Ishikawa (cell line): ENCODE results near the gene PLPPR3.
A peak's percentile ranks its signal among the peaks of the same experiment; 100 is the strongest.

Experiments used
- CEBPB ChIP-seq: IDR thresholded peaks from 2 replicates; pipeline ENCODE4 v1.6.1; 2012
- CREB1 ChIP-seq: IDR thresholded peaks from 2 replicates; pipeline ENCODE4 v1.6.1; 2012; ENCODE audit warnings: low read depth
- EGR1 ChIP-seq: IDR thresholded peaks from 2 replicates; pipeline ENCODE4 v1.6.1; 2012
- EP300 ChIP-seq: IDR thresholded peaks from 2 replicates; pipeline ENCODE4 v1.6.1; 2012; ENCODE audit warnings: borderline replicate concordance
- FOXM1 ChIP-seq: IDR thresholded peaks from 2 replicates; pipeline ENCODE4 v1.6.1; 2012; ENCODE audit warnings: low read depth, borderline replicate concordance
- NFIC ChIP-seq: IDR thresholded peaks from 2 replicates; pipeline ENCODE4 v1.6.1; 2012
- RAD21 ChIP-seq: IDR thresholded peaks from 2 replicates; pipeline ENCODE4 v1.6.1; 2012; ENCODE audit warnings: low read depth
- REST ChIP-seq: IDR thresholded peaks from 2 replicates; pipeline ENCODE4 v1.6.1; 2012; ENCODE audit warnings: low read depth, mild to moderate bottlenecking
- TAF1 ChIP-seq: IDR thresholded peaks from 2 replicates; pipeline ENCODE4 v1.6.1; 2012; ENCODE audit warnings: low read depth, mild to moderate bottlenecking
- TCF12 ChIP-seq: IDR thresholded peaks from 2 replicates; pipeline ENCODE4 v1.6.1; 2012; ENCODE audit warnings: low read depth
- TEAD4 ChIP-seq: IDR thresholded peaks from 2 replicates; pipeline ENCODE4 v1.6.1; 2012
- USF1 ChIP-seq: IDR thresholded peaks from 2 replicates; pipeline ENCODE4 v1.6.1; 2012
- YY1 ChIP-seq: IDR thresholded peaks from 2 replicates; pipeline ENCODE4 v1.6.1; 2012; ENCODE audit warnings: low read depth
- ZBTB7A ChIP-seq: IDR thresholded peaks from 2 replicates; pipeline ENCODE4 v1.6.1; 2012; ENCODE audit warnings: low read depth
- TF ChIP-seq, protein P1 (sequence below): IDR thresholded peaks from 2 replicates; pipeline ENCODE4 v1.6.1; 2012

PLPPR3 gene

DNA sequence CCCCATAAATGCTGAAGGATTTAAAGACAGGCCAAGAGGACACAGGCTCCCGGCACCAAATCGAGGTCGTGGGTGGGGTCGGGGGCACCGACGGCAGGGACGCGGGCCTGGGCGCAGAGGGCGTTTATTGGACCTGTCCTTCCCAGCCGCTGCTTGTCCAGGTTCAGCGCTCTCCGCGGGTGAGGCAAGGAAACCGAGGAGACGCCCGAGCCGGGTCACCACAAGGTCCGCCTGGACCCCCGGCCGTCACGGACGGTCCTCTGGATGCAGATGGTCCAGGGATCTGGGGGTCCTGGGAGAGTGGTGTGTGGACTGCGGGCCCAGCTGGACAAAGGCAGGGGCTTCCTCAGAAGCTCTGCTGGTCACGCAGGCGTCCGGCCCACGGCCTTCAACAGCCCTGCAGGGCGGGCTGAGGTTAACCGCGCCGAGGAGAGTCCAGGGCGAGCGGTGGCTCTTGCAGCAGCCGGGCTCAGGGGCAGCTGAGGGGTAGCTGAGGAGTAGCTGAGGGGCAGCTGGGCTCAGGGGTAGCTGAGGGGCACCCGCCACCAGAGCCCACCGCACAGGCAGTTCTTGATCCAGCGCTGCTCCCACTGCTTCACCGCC lies 46.2 kb upstream of the PLPPR3 start:
- TF ChIP-seq TAF1 (no peak), USF1 (no peak), TEAD4 (no peak)

- no peak for TF ChIP-seq FOXM1
- no peak for TF ChIP-seq YY1
- TF ChIP-seq ZBTB7A: no peak
- no peak for TF ChIP-seq REST
- TF ChIP-seq TCF12: 0 out of 2 replicates have a peak, but pooled peaks have one; percentile 22
- no peak for TF ChIP-seq USF1
- peak; percentile 23; the same call in 1 of the 2 replicates for TF ChIP-seq NFIC
- peak; percentile 42; the same call in 1 of the 2 replicates for TF ChIP-seq TEAD4
- TF ChIP-seq TAF1: no peak
- no peak for TF ChIP-seq EGR1
- TF ChIP-seq EP300: peak; percentile 32; the same call in 1 of the 2 replicates
- TF ChIP-seq, protein P1, sequence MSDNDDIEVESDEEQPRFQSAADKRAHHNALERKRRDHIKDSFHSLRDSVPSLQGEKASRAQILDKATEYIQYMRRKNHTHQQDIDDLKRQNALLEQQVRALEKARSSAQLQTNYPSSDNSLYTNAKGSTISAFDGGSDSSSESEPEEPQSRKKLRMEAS: peak; percentile 32; the same call in 1 of the 2 replicates
- TF ChIP-seq CEBPB: no peak
- TF ChIP-seq CREB1: no peak
- 0 out of 2 replicates have a peak, but pooled peaks have one; percentile 2 for TF ChIP-seq RAD21
Measured at GRCh38 chr19:867301-867793, 45.6 kb upstream of the PLPPR3 start.

- TF ChIP-seq CEBPB (no peak), TAF1 (no peak), ZBTB7A (no peak), TCF12 (no peak), EGR1 (no peak), USF1 (no peak), FOXM1 (no peak)
Measured at GRCh38 chr19:866769-867300, 45.1 kb upstream of the PLPPR3 start.

DNA sequence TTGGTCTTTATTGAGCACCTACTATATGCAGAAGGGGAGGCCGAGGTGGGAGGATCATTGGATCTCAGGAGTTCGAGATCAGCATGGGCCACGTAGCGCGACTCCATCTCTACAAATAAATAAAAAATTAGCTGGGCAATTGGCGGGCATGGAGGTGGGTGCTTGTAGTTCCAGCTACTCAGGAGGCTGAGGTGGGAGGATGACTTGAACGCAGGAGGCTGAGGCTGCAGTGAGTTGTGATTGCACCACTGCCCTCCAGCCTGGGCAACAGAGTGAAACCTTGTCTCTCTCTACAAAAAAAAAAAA lies 41.5 kb upstream of the PLPPR3 start:
- TF ChIP-seq REST (no peak), FOXM1 (no peak), CREB1 (no peak)

GRCh38 chr19:862581-863314 lies 41.0 kb upstream of the PLPPR3 start:
- TF ChIP-seq ZBTB7A (no peak), FOXM1 (no peak), TAF1 (no peak), YY1 (no peak), EP300 (no peak), USF1 (peak; percentile 35; the same call in 1 of the 2 replicates), CEBPB (no peak), REST (no peak), TEAD4 (no peak)
- TF ChIP-seq, protein P1: peak; percentile 51
